NOMO-1 (cell line): Measurements from ENCODE around the gene F12.

Experiments
- DNase-seq, 2 experiments: peaks; one replicate each; lab custom pipeline; 2025; ENCODE audit not compliant: unreplicated experiment in 2 of 2; lab: John Stamatoyannopoulos, UW

The F12 gene

GRCh38 chr5:177357459-177358351, 51.7 kb downstream of the F12 start, which contains the start of gene RGS14:
Gene RGS14, plus strand, starts transcription at chr5:177357924. Its CDS starts 101 bp downstream, at chr5:177358025.
- peak; percentile 93 for DNase-seq

GRCh38 chr5:177357146-177357458, 52.3 kb downstream of the F12 start:
- DNase-seq: no peak

- no peak for DNase-seq
Measured at GRCh38 chr5:177356746-177357145, 52.6 kb downstream of the F12 start.

GRCh38 chr5:177355868-177356168, 53.5 kb downstream of the F12 start:
- DNase-seq: no peak

GRCh38 chr5:177355162-177355867, 54.0 kb downstream of the F12 start:
- DNase-seq: no peak

GRCh38 chr5:177354711-177355110, 54.7 kb downstream of the F12 start:
- no peak for DNase-seq

- DNase-seq: no peak
Measured at GRCh38 chr5:177354256-177354655, 55.1 kb downstream of the F12 start.

- peak in 1 of 2 experiments; percentile 40 for DNase-seq
Measured at GRCh38 chr5:177353093-177353492, 56.3 kb downstream of the F12 start.
